ENCODE measurements around the gene TSHZ2.
"Not testable (repeated sequence)": the region's sequence is repeated elsewhere in the genome, so short reads cannot be mapped to it uniquely, and the experiment has no call there.

TSHZ2 gene

GRCh38 chr20:53089851-53090250 is 117.7 kb downstream of the TSHZ2 start:
- not testable (repeated sequence) for DNase-seq

- DNase-seq, result no peak
Measured at GRCh38 chr20:53091789-53092188, 119.6 kb downstream of the TSHZ2 start.

GRCh38 chr20:53092772-53093300 is 120.7 kb downstream of the TSHZ2 start:
- no peak for DNase-seq

- DNase-seq, result no peak
Measured at GRCh38 chr20:53097371-53097770, 125.2 kb downstream of the TSHZ2 start.

GRCh38 chr20:53097791-53098190 is 125.6 kb downstream of the TSHZ2 start:
- no peak for DNase-seq

GRCh38 chr20:53098621-53099020 is 126.5 kb downstream of the TSHZ2 start:
- no peak for DNase-seq

- no peak for DNase-seq
Measured at GRCh38 chr20:53099856-53100255, 127.7 kb downstream of the TSHZ2 start.

GRCh38 chr20:53100476-53100911 is 128.3 kb downstream of the TSHZ2 start:
- DNase-seq, result no peak

GRCh38 chr20:53101992-53102760 is 130.0 kb downstream of the TSHZ2 start:
- no peak for DNase-seq

GRCh38 chr20:53103124-53103523 is 131.0 kb downstream of the TSHZ2 start:
- DNase-seq, result no peak

GRCh38 chr20:53104884-53105283 is 132.7 kb downstream of the TSHZ2 start:
- no peak for DNase-seq

- no peak for DNase-seq
Measured at GRCh38 chr20:53116733-53117132, 144.6 kb downstream of the TSHZ2 start.

- no peak for DNase-seq
Measured at GRCh38 chr20:53122853-53123252, 150.7 kb downstream of the TSHZ2 start.

GRCh38 chr20:53124075-53124551 is 152.0 kb downstream of the TSHZ2 start:
- no peak for DNase-seq

GRCh38 chr20:53124803-53125202 is 152.6 kb downstream of the TSHZ2 start:
- no peak for DNase-seq

- DNase-seq, result no peak
Measured at GRCh38 chr20:53126185-53126584, 154.0 kb downstream of the TSHZ2 start.

- DNase-seq, result no peak
Measured at GRCh38 chr20:53127027-53127426, 154.9 kb downstream of the TSHZ2 start.

GRCh38 chr20:53128004-53128403 is 155.8 kb downstream of the TSHZ2 start:
- no peak for DNase-seq

- no peak for DNase-seq
Measured at GRCh38 chr20:53129563-53129962, 157.4 kb downstream of the TSHZ2 start.

GRCh38 chr20:53130795-53131194 is 158.6 kb downstream of the TSHZ2 start:
- no peak for DNase-seq

- no peak for DNase-seq
Measured at GRCh38 chr20:53133125-53133524, 161.0 kb downstream of the TSHZ2 start.

- DNase-seq, result no peak
Measured at GRCh38 chr20:53133628-53134027, 161.5 kb downstream of the TSHZ2 start.

- no peak for DNase-seq
Measured at GRCh38 chr20:53136473-53136872, 164.3 kb downstream of the TSHZ2 start.

- no peak for DNase-seq
Measured at GRCh38 chr20:53138454-53139262, 166.5 kb downstream of the TSHZ2 start.
